Measurements from ENCODE around the gene MAST4.

MAST4 gene

DNA sequence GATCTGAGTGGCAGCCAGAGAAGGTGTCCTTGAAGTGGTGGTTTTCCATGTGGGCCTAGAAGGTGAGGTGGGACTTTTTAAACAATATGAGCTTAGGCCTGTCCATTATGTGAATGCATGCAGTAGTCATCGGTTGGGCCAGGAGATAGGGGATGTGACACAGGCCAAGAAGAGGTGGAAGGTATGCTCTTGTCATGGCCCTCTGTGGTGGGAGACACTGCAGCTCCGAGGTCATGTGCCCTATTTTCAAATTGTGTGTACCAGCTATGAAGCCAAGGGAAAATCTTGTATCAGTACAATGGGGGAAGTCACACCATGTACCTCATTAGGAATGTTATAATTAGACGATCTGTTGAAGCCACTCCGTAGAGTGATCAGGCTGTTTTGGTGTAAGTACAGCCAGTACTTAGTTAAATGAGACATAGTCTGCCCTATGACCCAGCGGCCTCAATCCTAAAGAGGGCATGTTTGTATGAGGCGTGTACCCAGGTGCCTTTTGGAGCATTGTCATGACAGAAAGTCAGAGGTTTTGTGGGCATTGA, 280.1 kb downstream of the MAST4 start:
- no peak for DNase-seq (ENCODE audit: low spot score)

DNA sequence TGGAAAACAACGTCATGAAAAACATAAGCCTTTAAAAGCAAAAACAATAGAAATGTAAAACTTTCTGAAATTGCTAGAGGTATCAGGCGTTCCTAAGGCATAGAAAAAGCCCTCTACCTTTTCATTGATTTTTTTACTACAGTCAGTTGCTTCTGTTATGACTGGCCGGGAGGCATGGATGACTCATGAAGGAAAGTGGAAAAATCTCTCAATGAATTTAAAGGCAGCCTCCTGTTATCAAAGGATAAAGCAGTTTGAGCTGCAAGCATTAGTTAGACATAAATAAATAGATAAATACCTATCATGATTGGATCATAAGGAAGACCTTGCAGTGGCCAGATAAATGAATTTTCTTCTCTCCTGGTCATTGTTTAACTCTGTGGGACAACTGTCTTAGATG, 281.6 kb downstream of the MAST4 start:
- DNase-seq (ENCODE audit: low spot score) = no peak

DNA sequence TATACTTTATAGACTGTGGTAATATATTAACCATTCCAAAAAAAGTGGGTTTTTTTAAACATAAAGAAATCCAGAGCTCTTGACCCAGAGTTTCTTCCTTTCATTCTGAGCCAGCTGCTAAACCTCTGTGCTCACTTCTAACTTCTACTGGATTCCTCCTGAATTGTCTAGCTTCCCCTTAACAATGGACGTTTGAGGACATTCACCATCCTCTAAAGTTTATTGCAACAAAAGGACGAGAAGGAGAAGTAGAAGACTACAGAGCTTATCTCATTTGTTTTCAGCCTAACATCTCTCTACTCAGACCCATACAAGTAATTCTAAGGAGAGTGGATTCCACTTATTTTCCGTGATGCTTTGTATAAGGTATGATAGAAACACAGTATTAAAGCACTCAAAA, 284.2 kb downstream of the MAST4 start:
- no peak for DNase-seq (ENCODE audit: low spot score)

DNA sequence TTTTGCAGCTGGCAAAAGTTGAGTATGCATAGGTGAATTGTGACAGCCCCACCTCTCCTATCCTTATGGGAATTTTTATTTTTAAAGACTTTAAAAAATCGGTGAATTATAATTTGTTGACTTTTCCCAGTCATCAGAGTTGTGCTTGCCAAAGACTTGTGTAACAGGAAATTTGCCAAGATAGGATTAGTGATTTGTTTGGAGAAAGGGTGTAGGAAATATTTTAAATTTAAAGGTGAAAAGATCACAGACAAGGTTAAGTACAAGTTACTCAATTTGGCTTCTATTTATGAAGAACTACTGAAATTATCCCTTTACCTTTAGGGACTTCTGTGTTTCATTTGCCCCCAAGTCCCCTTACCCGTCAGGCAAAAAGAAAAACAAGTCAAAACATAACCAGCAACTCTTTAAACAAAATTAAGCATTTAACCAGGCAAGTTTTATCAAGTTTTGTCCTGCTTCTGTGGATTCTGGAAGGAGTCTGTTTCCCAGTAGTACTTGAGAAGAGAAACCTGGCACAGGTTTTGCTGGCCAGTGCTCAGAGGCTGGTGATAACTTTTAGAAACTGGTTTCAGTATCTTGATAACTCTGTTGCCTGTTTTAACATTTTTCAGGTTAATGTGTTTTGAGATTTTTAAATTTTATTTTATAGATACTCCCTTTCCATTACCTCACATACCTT, 285.4 kb downstream of the MAST4 start:
- no peak for DNase-seq (ENCODE audit: low spot score)

DNA sequence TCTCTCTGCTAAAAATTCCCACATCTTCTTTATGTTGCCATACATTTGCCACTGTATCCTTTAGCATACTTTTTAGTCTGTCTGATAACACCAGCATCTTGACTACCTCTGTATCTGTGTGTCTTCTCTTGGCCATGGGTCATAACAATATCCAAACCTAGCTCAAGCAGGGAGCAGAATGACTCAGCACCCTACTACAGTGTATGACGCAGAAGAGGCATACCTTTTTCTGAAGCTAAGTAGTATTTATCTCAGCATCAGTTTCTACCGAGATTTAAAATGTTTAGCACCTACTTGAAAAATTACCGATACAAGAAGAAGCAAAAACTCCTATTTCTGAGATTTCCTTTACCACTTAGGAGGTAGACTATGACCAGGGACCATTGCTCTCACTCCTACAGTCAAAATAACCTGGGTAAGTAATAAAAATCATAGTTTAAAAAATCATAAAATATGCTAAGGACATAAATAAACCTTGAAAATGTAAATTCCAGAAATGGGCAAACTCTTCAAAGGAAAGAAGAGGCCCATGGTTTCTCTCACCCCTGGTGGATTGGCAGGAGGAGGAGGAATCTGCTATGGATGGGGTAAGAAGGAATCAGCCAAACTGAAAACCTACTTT, 286.5 kb downstream of the MAST4 start:
- no peak for DNase-seq (ENCODE audit: low spot score)

DNA sequence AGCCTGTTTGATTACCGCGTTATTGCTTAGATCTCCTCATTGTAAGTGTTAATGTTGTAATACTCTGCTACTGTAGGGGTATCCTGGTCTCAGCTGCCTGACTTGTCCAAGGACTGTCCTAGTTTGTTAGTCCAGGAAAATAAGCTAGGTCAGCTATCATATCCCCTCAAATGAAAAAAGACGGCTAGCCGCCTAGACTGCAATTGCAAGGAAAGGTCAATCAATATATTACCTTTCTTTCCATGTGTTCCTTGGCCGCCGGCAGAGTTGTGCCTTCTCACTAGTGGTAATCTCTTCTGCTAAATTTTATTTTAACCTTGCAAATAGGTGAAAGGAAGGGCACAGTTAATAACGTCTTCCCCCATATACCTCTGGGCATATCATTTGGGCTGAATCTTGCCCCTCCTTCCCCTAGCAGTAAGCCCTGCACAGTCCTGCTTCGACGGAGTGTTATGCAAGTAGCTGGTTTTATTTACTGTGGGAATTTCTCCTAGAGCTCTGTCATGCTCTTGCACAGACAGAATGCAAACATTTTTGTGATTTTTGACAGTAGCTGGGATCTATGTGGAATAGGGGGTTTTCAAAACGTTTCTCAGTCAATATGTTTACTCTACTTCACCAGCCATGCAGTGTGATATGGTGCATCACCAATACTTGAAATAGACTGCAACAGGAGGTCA, 288.5 kb downstream of the MAST4 start:
- no peak for DNase-seq (ENCODE audit: low spot score)

DNA sequence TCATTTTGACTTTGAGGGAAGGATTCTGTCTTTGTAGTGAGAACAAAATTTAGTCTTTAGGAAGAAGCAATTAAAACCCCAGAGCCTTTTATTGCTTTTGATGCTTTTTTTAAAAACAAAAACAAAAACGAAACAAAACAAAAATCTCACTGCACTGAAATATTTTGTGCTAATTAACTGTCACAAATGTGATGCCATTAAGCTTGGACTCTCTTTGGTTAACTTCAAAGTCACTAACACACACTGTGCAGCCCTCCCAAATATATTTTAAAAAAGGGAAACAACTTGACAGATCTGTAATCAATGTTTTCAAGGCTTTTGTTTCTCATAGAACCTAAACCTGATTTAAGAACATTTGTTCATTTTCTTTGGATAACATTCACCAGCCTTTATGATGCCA, 290.7 kb downstream of the MAST4 start:
- no peak for DNase-seq (ENCODE audit: low spot score)

DNA sequence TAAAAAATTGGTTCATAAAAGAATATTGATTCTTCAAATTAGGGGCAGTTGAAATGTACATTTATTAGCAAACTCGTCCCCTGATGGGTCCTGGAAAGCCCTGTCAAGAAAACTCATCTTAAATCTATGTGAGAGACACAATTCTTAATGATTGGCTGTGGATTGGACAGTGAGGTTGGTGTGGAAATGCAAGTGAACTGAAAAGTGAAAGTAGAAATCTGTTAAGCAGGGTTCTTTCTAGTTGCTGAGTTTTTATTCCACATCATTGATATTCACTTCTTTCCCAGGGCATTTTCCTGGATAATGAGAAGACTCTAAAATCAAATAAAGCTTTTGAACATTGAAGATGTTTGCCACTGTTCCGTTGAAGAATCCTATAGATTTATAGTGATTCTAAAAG, 292.4 kb downstream of the MAST4 start:
- DNase-seq (ENCODE audit: low spot score) = no peak

DNA sequence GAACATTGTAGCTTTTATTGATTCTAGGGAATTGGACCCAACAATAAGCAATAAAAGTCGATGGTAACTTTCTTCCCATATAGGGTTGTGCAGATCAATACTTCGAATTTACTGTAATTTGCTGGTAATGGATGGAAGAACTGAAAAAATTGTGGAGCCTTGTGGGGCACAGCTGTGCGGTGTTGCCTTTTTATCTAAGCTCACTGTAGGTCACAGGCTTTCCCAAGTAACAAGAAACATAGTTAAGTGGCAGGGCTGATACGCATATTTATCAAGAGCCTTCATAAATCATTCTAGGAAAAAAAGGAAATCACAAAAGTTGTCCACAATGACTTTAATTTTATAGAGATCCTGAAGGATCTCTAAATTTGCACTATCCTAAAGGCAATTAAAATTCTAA, 292.9 kb downstream of the MAST4 start:
- no peak for DNase-seq (ENCODE audit: low spot score)

DNA sequence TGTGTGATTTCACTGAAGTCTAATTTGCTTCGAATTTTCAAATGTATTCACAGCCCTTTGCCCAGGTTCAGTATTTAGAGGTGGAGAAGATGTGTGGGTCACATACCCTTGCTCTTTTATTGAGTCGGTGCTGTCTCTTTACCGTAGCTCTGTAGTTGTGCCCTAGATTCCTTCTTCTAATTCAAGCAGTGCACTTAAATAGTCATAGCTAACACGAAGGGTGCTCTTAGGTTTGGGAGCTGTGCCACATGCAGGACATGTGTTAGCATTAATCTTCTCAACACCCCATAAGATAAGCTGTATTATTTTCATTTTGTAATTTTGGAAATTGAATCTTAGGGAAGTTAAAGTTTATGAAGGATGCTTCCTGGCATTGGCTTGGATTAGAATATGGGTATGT, 293.3 kb downstream of the MAST4 start:
- no peak for DNase-seq (ENCODE audit: low spot score)

DNA sequence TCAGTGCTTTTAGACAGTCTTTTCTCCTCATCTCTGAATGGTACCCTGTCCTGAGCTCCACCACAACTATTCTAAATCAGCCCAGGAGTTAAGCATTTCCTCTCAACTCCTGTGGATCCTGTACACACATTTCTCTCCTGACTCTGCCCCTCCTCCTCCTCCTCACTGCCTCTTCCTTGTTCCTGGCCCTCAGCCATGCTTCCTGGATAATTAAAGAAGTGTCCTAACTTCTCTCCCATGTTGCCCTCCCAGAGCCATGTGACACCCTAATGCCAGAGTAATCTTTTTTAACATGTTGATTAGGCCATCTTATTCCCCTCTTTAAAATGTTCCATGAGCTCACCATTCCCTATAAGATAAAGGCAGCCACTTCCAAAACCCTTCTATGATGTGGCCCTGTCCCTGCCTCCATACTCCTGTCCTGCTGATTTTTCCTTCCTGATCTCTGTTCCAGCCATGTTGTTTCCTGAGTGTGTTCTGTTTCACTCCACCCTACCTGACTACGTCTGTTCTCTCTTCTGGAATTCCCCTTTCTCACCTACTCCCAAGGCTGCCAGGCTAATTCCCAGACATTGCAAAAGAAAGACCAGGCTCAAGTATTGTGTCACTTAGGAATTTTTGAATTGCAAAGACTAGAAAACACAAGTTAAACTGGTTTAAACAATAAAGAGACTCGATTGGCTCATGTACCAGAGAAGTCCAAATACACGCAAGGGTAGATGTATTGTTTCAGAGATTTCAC, 295.2 kb downstream of the MAST4 start:
- DNase-seq (ENCODE audit: low spot score) = no peak

DNA sequence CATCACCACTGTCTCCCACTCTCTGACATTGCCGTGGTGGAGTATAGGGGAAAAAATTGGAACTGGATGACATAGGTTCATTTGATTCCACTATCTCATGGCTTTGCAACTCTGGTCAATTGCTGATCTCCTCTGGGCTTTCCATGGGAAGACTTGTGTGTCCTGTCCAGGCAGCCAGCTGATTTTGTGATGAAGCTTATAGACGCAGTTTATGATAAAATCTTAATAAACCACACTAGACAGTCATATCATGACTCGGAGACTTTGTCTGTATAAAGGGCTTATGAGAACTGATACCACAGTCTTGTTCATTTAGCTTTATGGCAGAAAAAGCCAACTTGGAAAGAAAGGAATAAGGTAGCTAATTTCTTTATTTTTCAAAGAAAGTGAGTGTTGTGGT, 296.5 kb downstream of the MAST4 start:
- DNase-seq (ENCODE audit: low spot score) = no peak

DNA sequence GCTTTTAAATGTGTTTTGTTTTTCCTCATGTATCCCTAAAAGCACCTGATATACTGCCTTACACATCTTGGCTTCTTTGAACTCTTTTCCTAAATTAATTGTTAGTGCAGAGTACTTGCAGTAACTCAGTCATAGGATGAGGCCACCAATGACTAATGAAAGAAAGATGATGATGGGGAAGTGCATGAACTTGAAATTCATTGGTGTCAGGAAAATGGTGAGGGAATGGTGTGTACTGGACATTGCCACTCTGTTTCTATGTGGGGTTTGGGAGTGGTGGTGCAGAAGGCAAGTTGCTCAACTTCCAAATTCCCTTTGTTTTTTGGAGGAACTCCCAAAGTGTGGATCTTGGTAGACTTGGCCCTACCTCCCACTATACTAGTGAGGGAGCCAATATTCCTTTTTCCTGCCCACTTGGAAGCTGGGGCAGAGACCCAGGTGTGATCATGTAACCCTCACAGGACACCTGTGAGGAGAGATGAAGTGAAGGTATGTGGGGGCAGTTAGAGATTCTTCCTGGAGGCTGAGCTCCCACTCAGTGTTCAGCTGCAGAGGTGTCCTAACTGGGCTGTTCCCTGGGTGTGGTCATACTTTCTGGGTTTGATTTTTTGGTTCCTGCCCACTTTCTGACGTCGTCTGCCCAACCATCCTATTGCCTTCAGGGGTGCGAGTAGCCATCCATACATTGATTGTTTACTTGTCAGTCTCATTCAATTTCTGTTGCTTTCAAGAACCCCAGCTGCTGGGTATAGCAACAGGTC, 298.5 kb downstream of the MAST4 start:
- DNase-seq (ENCODE audit: low spot score) = no peak

DNA sequence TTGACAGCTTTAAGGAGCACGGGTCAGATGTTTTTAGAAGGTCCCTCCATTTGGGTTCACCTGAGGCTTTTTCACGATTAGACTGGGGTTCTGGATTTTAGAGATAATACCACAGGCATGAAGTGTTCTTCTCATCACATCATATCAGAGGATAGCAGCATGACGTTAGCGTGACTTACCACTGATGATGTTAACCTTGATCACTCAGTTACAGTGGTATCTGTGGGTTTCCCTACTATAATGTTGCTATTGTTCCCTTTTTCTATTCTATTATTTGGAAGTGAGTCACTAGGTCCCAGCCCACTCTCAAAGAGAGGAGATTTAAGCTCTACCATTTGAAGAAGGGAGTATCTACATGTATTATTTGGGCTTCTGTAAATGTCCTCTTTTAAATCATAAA, 300.0 kb downstream of the MAST4 start:
- DNase-seq (ENCODE audit: low spot score) = no peak

DNA sequence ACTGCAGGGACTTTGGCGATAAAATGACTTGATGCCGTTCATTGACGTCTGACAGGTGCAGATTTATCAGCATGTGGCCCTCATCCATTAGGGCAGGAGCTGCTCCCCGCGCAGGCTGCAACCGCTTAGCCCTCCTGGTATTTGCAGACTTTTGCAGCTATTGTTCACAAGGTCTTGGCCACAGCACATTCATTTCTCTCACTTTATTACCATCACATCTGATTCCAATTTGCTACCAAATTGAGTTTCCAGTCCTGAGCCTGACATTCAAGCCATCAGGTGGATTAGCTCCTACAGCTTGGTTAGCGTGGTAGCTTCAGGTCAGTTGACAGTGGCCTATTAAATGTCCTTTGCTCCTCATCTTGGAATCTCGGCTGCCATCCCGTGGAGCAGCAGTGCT, 301.2 kb downstream of the MAST4 start:
- no peak for DNase-seq (ENCODE audit: low spot score)

DNA sequence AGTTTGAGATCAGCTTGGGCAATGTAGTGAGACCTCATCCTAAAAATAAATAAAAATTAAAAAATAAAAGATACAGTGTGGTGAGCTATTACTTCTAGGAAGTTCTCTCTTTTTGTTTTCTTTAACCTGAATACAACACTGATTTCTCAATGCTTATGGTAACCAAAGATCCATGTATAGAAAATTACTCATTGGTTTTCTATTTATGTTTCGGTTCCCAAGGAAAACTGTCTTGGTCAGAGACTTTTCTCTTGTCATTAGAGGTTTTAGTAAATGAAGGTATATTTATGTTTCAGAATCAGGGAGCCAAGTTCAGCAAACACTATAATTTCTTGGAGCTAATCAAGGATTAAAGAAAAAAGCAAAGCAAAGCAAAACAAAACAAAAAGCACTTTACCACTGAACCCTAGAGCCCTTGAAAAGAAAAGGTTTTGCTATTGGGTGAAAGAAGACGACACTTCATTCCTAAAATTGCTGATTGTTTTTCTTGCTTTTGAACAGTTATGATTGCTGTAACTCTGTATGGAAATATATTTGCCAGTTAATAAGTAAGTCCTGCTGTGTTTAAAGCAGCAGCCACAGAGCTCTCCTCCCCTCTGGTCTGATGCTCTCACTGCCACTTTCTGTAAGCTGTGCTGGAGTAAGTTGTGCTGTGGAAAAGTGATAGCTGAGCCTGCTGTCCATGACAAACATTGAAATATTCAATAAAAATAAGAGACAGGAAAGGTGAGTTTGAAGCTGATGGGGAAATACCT, 302.2 kb downstream of the MAST4 start:
- DNase-seq (ENCODE audit: low spot score) = no peak

DNA sequence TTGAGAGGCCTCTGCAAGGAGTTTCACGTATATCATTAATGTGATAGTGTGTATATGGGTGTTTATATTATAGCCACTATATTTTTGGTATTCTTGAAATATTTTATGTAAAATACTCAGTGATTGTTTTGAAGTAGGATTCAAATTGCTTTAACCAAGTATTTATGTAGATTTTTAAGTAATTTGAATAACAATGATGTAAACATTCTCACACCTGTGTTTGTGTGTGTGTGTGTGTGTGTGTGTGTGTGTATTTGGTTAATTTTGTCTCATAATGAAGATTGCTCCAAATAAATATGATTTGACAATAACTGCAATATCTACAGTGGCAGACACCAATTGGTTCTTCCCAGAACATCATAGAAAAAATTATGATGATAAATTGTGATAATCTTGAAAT, 307.0 kb downstream of the MAST4 start:
- no peak for DNase-seq (ENCODE audit: low spot score)

DNA sequence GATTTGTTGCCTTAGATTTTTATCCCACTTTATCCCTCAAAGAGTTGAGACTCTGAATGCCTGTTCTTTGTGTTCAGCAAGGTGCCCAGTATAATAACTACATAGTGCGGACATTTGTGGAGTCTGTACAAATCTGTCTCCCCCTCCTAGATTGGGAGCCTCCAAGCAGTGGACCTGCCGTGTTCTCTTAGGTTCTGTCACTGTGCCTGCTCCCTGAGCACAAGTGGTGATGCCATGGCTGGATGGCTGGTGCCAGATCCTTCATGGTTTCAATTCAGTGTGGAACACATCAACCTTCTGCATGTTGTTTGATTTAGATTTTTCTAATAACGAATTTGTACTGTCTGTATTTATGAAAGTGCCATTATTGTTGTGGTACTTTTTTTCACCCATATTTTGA, 307.5 kb downstream of the MAST4 start:
- DNase-seq (ENCODE audit: low spot score) = no peak

DNA sequence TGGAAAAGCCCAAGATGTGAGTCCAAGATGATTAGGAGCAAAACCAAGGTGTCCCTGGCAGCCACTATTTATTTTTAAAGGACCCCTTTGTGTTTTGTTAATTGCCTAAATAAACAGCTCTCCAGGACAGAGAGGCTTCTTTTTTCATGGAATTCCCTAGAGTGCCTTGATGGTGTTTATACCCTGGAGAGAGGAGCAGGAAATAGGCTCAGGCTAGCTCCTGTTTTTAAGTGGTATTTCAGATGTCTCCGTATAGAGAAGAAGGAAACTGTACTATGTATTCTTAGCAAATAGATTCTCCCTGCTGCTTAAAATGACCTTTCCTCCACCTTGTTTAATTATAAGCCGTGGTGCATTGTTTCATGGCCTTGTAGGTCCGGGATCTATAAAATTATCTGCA, 308.0 kb downstream of the MAST4 start:
- DNase-seq (ENCODE audit: low spot score) = no peak

DNA sequence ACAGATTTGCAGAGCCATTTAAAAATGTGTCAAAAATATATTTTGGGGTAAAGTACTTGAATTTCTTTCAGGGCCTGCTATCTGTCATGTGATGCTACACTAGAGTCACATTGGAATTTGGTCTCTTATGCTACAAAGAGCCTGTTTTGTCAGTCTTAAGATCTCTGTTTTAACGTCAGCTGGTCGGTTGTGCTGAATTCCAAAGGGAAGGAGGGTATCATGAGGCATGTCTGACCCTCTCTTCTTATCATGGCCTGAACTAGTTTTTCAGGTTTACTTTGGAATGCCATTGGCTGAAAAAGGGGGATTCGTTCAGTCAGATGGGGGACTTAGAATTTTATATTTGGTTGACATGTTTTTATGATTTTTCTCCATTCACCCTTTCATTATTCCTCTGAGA, 309.8 kb downstream of the MAST4 start:
- no peak for DNase-seq (ENCODE audit: low spot score)

DNA sequence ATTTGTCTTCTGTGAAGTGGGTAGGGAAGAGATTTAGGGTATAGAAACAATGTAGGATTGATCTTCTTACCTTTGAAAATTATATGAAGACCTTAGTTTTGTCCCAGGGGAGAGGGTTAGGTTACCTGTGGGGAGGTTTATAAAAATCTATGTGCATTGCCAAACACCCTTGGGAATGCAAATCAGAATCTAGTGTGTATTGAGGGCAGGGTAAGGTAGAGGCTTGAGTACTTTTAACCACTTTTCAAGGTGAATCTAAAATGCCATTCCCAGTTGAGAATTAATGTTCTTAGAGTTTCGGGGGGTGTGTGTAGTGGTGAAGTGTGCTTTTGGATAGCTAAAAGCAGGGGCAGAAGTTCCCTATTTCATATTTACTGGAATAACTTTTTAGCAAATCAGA, 312.0 kb downstream of the MAST4 start:
- no peak for DNase-seq (ENCODE audit: low spot score)
